SKM-1 (cell line): ENCODE results near the gene NECTIN1.

ENCODE experiments used
- DNase-seq: peaks from one replicate; lab custom pipeline; 2025; ENCODE audit not compliant: unreplicated experiment; lab: John Stamatoyannopoulos, UW

NECTIN1 gene

GRCh38 chr11:119734788-119735187, 5.8 kb upstream of the NECTIN1 start:
- no peak for DNase-seq

- no peak for DNase-seq
Measured at GRCh38 chr11:119730789-119731386, 1.9 kb upstream of the NECTIN1 start.

GRCh38 chr11:119729951-119730613, 1.1 kb upstream of the NECTIN1 start:
- DNase-seq, result no peak

- no peak for DNase-seq
Measured at GRCh38 chr11:119729581-119729927, 554 bp upstream of the NECTIN1 start.

GRCh38 chr11:119728211-119728626, 781 bp downstream of the NECTIN1 start:
- DNase-seq, result no peak

GRCh38 chr11:119727523-119728151, 1.4 kb downstream of the NECTIN1 start:
- DNase-seq, result no peak

- DNase-seq, result no peak
Measured at GRCh38 chr11:119726585-119727522, 2.1 kb downstream of the NECTIN1 start.

- no peak for DNase-seq
Measured at GRCh38 chr11:119726150-119726553, 2.8 kb downstream of the NECTIN1 start.

GRCh38 chr11:119724956-119725355, 4.0 kb downstream of the NECTIN1 start:
- DNase-seq, result no peak

GRCh38 chr11:119723952-119724325, 5.1 kb downstream of the NECTIN1 start:
- no peak for DNase-seq

GRCh38 chr11:119723243-119723951, 5.6 kb downstream of the NECTIN1 start:
- DNase-seq, result no peak

- DNase-seq, result no peak
Measured at GRCh38 chr11:119722281-119722794, 6.7 kb downstream of the NECTIN1 start.

GRCh38 chr11:119721129-119722120, 7.6 kb downstream of the NECTIN1 start:
- DNase-seq, result no peak

GRCh38 chr11:119720311-119720913, 8.6 kb downstream of the NECTIN1 start:
- no peak for DNase-seq

- DNase-seq, result no peak
Measured at GRCh38 chr11:119717839-119718534, 11.0 kb downstream of the NECTIN1 start.

GRCh38 chr11:119716582-119717498, 12.2 kb downstream of the NECTIN1 start:
- no peak for DNase-seq

- DNase-seq, result no peak
Measured at GRCh38 chr11:119714590-119714989, 14.4 kb downstream of the NECTIN1 start.
